Gastroesophageal sphincter (tissue), 4 donors: Measurements from ENCODE around the gene PRKAG2. TPM values are rescaled to one million over a fixed set of nuclear protein-coding genes. Genes with fewer than 3 reads are reported as not detected.

Experiments used
- ATAC-seq: fragments of 150-250 bp; one replicate; pipeline ENCODE4 v1.9.1; 2016; ENCODE audit warnings: mild to moderate bottlenecking, moderate library complexity
- H3K27ac ChIP-seq, 4 donors: fragments of 200-600 bp; sonication (generic) in 3 of 4; 1 replicate in 3 of 4; 2 replicates in 1 of 4; pipeline ENCODE4 v1.5.1; 2016 to 2019
- H3K27me3 ChIP-seq: fragments of 200-600 bp; sonication (generic); one replicate; pipeline ENCODE4 v1.5.1; 2019
- H3K36me3 ChIP-seq, 2 donors: fragments of 200-600 bp; sonication (generic); one replicate each; pipeline ENCODE4 v1.5.1; 2019; ENCODE audit warnings: control low read depth in 1 of 2
- H3K4me1 ChIP-seq, 3 donors: fragments of 200-600 bp; sonication (generic); 1 replicate in 2 of 3; 2 replicates in 1 of 3; pipeline ENCODE4 v1.5.1; 2016 to 2019; ENCODE audit warnings: control low read depth in 2 of 3
- H3K4me3 ChIP-seq, 2 donors: fragments of 200-600 bp; sonication (generic); one replicate each; pipeline ENCODE4 v1.5.1; 2019; ENCODE audit warnings: mild to moderate bottlenecking in 1 of 2, moderate library complexity in 1 of 2
- H3K9me3 ChIP-seq, 3 donors: fragments of 200-600 bp; sonication (generic); one replicate each; pipeline ENCODE4 v1.5.1; 2017 to 2019; ENCODE audit warnings: control low read depth in 2 of 3
- EP300 ChIP-seq: sonication (generic); formaldehyde crosslinking; IDR thresholded peaks from one replicate; pipeline ENCODE4 v1.6.1; 2017; ENCODE audit warnings: antibody characterized with exemption, mild to moderate bottlenecking
- POLR2A ChIP-seq, 2 donors: fragments of 450-650 bp; IDR thresholded peaks; one replicate each; pipeline ENCODE4 v1.6.1; 2017; ENCODE audit warnings: antibody characterized with exemption in 2 of 2, mild to moderate bottlenecking in 2 of 2, moderate library complexity in 1 of 2
- POLR2AphosphoS5 ChIP-seq: sonication (generic); formaldehyde crosslinking; IDR thresholded peaks from one replicate; pipeline ENCODE4 v1.6.1; 2017; ENCODE audit warnings: antibody characterized with exemption
- WGBS, 2 donors: methylation state at CpG; one replicate each; pipeline ENCODE4 v1.1.5; 2018; ENCODE audit warnings: low coverage in 1 of 2; 5-methylcytosine and 5-hydroxymethylcytosine counted together
- total RNA-seq, 4 donors: library from RNA; depleted of rRNA; stranded (reverse); fragments of >200 nt; gene quantifications; one replicate each; pipeline ENCODE4 v1.1.0, GENCODE V29; 2016
- TF ChIP-seq, protein P1 (sequence below), 4 experiments: fragments of 200-600 bp in 2 of 4; fragments of 450-650 bp in 2 of 4; sonication (generic) in 1 of 4; IDR thresholded peaks; one replicate each; pipeline ENCODE4 v1.5.1; 2017 to 2019; ENCODE audit warnings: antibody characterized with exemption in 4 of 4, mild to moderate bottlenecking in 2 of 4, moderate library complexity in 2 of 4

PRKAG2 gene
- total RNA-seq, 4 donors from 2014 or later = 48.9 to 89.0 (median 75.7) TPM

DNA sequence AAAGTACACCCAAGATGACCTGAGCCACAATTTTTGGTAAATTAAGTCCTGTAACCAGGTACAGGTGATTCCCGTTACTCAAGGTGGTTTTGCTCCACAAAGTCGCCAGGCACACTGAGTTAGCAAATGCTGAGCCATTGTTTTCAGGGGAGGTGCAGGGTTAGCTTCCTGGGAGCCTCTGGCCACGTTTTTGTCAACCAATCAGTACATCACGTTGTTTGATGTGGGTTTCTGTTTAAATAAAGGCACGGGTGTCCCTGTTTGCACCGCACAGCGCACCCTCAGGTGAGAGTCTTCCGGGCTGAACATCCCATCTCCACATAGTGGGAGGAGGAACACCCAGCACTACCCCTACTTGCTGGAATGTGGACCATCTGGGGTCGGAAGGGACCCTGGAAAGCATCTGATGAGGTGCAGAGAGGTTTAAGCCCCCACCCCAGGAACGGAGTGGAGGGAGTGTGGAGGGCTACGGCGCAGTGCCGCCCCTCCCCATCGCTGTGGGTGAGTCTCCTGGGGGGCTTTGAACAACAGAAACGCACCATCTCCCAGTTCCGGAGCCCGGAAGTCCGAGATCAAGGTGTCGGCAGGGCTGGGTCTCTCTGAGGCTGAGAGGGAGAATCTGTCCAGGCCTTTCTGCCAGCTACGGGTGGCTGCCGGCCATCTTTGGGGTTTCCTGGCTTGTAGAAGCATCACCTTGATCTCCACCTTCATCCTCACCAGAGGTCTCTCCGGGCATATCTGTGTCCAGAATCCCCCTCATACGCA is 42.5 kb downstream of the PRKAG2 start:
- Histone ChIP-seq H3K4me3 (no peak overlapping the region), H3K36me3 (no peaks in the 10 kb centered on the region), H3K9me3 (no peaks in the 10 kb centered on the region), H3K4me1 (peaks cover 0 to 11% (median 0%) of the 10 kb centered on the region in 3 donors), H3K27ac (no peak overlapping the region), H3K27me3 (no peaks in the 10 kb centered on the region)
- WGBS, 2 donors = 83 to 89% methylated on average over 5 to 8 of the region's 23 CpGs
- no peak for TF ChIP-seq POLR2AphosphoS5
- TF ChIP-seq, protein P1, sequence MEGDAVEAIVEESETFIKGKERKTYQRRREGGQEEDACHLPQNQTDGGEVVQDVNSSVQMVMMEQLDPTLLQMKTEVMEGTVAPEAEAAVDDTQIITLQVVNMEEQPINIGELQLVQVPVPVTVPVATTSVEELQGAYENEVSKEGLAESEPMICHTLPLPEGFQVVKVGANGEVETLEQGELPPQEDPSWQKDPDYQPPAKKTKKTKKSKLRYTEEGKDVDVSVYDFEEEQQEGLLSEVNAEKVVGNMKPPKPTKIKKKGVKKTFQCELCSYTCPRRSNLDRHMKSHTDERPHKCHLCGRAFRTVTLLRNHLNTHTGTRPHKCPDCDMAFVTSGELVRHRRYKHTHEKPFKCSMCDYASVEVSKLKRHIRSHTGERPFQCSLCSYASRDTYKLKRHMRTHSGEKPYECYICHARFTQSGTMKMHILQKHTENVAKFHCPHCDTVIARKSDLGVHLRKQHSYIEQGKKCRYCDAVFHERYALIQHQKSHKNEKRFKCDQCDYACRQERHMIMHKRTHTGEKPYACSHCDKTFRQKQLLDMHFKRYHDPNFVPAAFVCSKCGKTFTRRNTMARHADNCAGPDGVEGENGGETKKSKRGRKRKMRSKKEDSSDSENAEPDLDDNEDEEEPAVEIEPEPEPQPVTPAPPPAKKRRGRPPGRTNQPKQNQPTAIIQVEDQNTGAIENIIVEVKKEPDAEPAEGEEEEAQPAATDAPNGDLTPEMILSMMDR (IDR thresholded peaks at IDR 0.05) = no peak
- no peak for TF ChIP-seq EP300
- TF ChIP-seq POLR2A (IDR thresholded peaks at IDR 0.05) = no peak
- ATAC-seq = no peak

DNA sequence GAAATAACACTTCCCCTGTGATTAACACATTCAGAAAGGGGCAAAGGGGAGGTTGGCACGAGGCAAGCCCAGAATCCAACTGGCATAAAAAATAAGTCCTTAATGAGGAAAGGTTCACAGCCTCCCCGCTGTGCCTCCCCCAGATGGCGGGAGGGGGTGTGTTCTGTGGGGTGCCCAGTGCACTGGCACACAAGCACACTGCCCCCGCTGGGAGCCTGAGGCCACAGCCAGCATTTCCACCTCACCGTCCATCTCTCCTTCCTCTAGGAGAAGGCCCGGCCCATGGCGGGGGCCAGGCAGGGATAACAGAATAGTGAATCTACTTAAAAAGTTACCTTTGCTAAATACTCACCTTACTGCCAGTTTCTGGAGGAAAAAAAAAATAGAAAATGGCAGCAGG is 43.2 kb downstream of the PRKAG2 start:
- no peak overlapping the region for H3K27ac ChIP-seq
- ATAC-seq = no peak
- 70% methylated on average over 2 of the region's 7 CpGs; no CpG with 5 or more reads in 1 of the 2 donors for WGBS, 2 donors
- H3K4me1 ChIP-seq = peaks cover 0 to 9% (median 0%) of the 10 kb centered on the region in 3 donors
- no peaks in the 10 kb centered on the region for H3K36me3 ChIP-seq
- no peak for TF ChIP-seq POLR2AphosphoS5
- no peak for TF ChIP-seq EP300
- TF ChIP-seq, protein P1 (IDR thresholded peaks at IDR 0.05) = no peak
- no peak for TF ChIP-seq POLR2A (IDR thresholded peaks at IDR 0.05)
- H3K9me3 ChIP-seq = no peaks in the 10 kb centered on the region
- no peak overlapping the region for H3K4me3 ChIP-seq
- H3K27me3 ChIP-seq = no peaks in the 10 kb centered on the region

DNA sequence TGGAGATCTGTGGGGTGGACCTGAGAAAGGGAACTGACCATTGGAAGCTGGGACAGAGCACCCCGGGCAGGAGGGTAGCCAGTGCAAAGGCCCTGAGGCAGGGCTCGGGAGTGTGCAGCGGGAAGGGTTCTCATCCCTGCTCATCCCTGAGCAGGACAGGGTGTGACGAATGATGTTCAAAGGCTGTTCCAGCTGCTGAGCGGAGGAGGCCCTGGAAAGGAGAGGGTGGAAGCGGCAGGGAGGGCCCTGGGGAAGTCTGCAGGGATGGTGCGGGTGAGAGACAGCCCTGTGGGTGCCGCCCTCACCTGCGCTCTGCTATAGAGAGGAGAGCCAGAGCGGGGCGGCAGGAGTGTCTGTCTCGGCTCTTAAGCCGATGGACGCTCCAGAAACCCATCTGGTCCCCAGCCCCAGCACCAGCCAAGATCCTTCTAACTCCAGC is 43.7 kb downstream of the PRKAG2 start:
- H3K27ac ChIP-seq = no peak overlapping the region
- no peak for ATAC-seq
- no peaks in the 10 kb centered on the region for H3K27me3 ChIP-seq
- H3K9me3 ChIP-seq = no peaks in the 10 kb centered on the region
- H3K4me3 ChIP-seq = no peak overlapping the region
- H3K4me1 ChIP-seq = peaks cover 0 to 6% (median 0%) of the 10 kb centered on the region in 3 donors
- no peaks in the 10 kb centered on the region for H3K36me3 ChIP-seq
- TF ChIP-seq, protein P1 (IDR thresholded peaks at IDR 0.05) = no peak
- no peak for TF ChIP-seq POLR2AphosphoS5
- no peak for TF ChIP-seq POLR2A (IDR thresholded peaks at IDR 0.05)
- no peak for TF ChIP-seq EP300
- 93 to 94% methylated on average over 6 of the region's 14 CpGs for WGBS, 2 donors

DNA sequence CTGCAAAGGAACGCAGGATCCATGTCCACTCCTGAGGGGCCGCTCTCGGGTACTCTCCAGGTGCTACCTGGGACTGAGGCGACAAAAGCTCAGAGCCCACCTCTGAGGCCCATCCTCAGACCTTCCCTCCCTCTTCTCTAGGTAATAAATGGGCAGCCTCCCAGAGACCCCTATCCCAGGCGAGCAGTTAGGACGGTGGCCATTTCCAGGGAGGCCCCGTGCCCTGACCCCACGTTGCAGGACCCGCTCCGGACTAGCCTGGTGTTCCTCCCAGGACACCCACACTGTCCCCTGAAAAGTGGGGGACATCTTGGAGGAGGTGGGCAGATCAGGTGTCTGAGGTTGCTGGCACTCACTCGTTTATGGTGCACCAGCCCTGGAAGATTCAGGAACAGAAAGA is 44.3 kb downstream of the PRKAG2 start:
- no peak for TF ChIP-seq POLR2A (IDR thresholded peaks at IDR 0.05)
- TF ChIP-seq POLR2AphosphoS5 = no peak
- no peak for TF ChIP-seq EP300
- TF ChIP-seq, protein P1 (IDR thresholded peaks at IDR 0.05) = no peak
- WGBS, 2 donors = 85% methylated on average over 6 of the region's 11 CpGs; no CpG with 5 or more reads in 1 of the 2 donors
- Histone ChIP-seq H3K36me3 (no peaks in the 10 kb centered on the region), H3K27me3 (no peaks in the 10 kb centered on the region), H3K4me1 (peaks cover 0 to under 1% (median 0%) of the 10 kb centered on the region in 3 donors), H3K27ac (no peak overlapping the region), H3K9me3 (no peaks in the 10 kb centered on the region), H3K4me3 (no peak overlapping the region)
- ATAC-seq = no peak

DNA sequence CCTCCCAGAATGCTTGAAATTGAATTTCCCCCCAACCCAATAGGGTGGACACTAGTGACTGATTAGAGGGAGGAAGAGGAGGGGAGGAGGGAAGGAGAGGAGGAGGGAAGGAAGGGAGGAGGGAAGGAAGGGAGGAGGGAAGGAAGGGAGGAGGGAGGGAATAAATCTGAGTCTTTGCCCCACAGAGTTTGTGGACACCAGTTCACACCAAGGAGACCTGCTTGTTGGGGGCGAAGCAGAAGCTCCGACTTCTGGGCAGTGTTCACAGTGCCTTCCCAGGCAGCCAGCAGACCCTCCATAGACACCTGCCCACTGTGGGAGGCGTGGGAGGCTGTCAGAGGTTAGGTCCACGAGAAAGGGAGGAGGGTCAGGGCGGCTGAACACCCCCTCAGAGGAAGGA is 44.8 kb downstream of the PRKAG2 start:
- H3K4me1 ChIP-seq = no peaks in the 10 kb centered on the region
- H3K36me3 ChIP-seq = no peaks in the 10 kb centered on the region
- H3K9me3 ChIP-seq = no peaks in the 10 kb centered on the region
- WGBS, 2 donors = 70 to 100% methylated on average over 2 of the region's 5 CpGs
- H3K4me3 ChIP-seq = no peak overlapping the region
- no peaks in the 10 kb centered on the region for H3K27me3 ChIP-seq
- no peak for TF ChIP-seq POLR2AphosphoS5
- no peak for TF ChIP-seq EP300
- TF ChIP-seq, protein P1 (IDR thresholded peaks at IDR 0.05) = no peak
- no peak for TF ChIP-seq POLR2A (IDR thresholded peaks at IDR 0.05)
- H3K27ac ChIP-seq = no peak overlapping the region
- no peak for ATAC-seq
